Ectodermal cell (in vitro differentiated cells): ENCODE results near the gene SLC18A2.

Experiments used
- H3K27ac ChIP-seq: 2 replicates; pipeline ENCODE4 v1.7.0; 2013; ENCODE audit warnings: mild to moderate bottlenecking, low read depth, low read length; ENCODE audit not compliant: insufficient read depth, poor library complexity, severe bottlenecking
- H3K27me3 ChIP-seq: 2 replicates; pipeline ENCODE4 v1.7.0; 2013; ENCODE audit warnings: mild to moderate bottlenecking, low read length; ENCODE audit not compliant: insufficient read depth, control insufficient read depth, poor library complexity, severe bottlenecking
- H3K36me3 ChIP-seq: one replicate; pipeline ENCODE4 v1.7.0; 2013; ENCODE audit warnings: low read length; ENCODE audit not compliant: control insufficient read depth, insufficient read depth
- H3K4me1 ChIP-seq: one replicate; pipeline ENCODE4 v1.7.0; 2013; ENCODE audit warnings: low read length; ENCODE audit not compliant: control insufficient read depth, insufficient read depth
- H3K4me3 ChIP-seq: 2 replicates; pipeline ENCODE4 v1.7.0; 2013; ENCODE audit warnings: low read depth, low read length, control low read depth; ENCODE audit not compliant: insufficient read depth
- H3K9me3 ChIP-seq: 2 replicates; pipeline ENCODE4 v1.7.0; 2013; ENCODE audit warnings: mild to moderate bottlenecking, low read length, moderate library complexity; ENCODE audit not compliant: control insufficient read depth
- WGBS, 2 experiments: methylation state at CpG; one replicate each; pipeline ENCODE4 v1.1.7; 2013; ENCODE audit warnings: missing lambda C conversion rate in 2 of 2; 5-methylcytosine and 5-hydroxymethylcytosine counted together

Gene SLC18A2

DNA sequence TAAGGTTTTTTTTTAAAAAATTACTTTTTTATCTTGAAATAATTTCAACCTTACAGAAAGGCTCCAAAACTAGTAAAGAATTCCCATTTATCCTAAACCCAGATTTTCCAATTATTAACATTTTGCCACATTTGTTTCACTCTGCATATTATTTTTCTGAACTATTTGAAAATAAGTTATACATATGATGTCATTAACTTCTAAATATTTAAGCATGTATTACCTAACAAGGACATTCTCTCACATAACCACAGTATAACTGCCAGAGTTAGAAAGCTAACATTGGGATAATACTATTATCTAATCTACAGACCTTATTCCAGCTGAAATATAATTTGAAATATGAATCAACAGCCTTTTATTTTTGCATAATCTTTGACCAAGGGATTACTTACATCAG lies 65.8 kb downstream of the SLC18A2 start:
- Histone ChIP-seq H3K27ac (no peak overlapping the region), H3K4me1 (no peaks in the 10 kb centered on the region), H3K4me3 (no peak overlapping the region), H3K27me3 (no peaks in the 10 kb centered on the region), H3K36me3 (peaks cover 3% of the 10 kb centered on the region), H3K9me3 (no peaks in the 10 kb centered on the region)

DNA sequence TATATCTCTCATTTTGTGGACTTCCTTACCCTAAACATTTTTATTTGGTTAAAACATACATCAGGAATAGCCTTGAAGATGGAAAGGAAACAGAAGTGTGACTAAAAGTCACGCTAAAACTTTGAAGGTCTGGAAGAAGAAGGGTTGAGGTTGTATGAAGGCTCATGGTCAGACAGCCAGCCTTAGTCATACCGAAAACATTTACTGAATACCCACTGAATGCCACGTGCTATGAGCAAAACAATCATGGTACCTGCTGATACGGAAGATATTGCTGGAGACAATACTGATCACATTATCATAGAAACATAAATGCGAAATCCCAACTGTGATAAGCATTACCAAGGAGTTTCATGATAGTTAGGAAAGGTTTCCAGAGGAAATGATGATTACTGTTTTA lies 70.3 kb downstream of the SLC18A2 start:
- Histone ChIP-seq H3K27me3 (no peaks in the 10 kb centered on the region), H3K36me3 (no peaks in the 10 kb centered on the region), H3K27ac (no peak overlapping the region), H3K4me1 (no peaks in the 10 kb centered on the region), H3K9me3 (no peaks in the 10 kb centered on the region), H3K4me3 (no peak overlapping the region)
- WGBS, 2 experiments, result 93 to 94% methylated on average over 5 of the region's 5 CpGs

DNA sequence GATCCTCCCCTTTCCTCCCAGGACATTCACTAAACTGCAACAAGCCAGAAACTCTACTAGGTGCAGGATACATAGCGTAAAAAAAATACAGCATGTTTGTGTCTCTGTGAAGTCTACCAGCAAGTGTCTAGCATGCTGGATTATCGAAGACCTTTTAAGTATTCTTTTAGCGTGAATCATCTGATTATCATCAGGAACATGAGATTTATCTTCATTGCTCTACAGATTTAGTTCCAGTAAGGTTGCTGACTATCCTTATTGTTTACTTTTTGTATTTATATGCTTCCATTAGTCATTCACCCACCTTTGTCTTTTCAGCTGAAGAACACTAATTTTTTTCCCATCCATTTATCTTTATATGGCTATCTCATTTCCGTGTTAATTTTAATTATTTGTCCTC lies 71.5 kb downstream of the SLC18A2 start:
- Histone ChIP-seq H3K27me3 (no peaks in the 10 kb centered on the region), H3K4me3 (no peak overlapping the region), H3K27ac (no peak overlapping the region), H3K4me1 (no peaks in the 10 kb centered on the region), H3K36me3 (no peaks in the 10 kb centered on the region), H3K9me3 (no peaks in the 10 kb centered on the region)
- WGBS, 2 experiments, result 93 to 97% methylated on average over 4 of the region's 4 CpGs

DNA sequence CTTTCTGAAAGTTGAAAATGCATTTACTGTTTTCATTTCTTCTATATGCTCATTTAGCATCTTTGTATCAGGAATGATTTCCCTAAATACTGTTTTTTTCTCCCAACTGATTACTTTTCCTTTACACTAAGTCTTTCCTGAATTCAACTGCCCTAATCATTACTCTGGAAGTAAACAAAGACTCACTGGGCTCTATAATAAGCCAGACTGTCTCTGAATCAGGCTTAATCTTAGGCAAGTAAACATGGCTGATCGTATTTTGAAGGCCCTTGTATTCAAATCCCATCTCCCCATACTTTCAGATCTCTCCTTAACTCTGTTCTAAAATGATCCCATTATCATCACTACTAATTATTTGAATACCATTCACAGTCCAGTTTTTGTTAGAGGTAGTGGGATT lies 72.7 kb downstream of the SLC18A2 start:
- Histone ChIP-seq H3K27me3 (no peaks in the 10 kb centered on the region), H3K36me3 (no peaks in the 10 kb centered on the region), H3K4me1 (no peaks in the 10 kb centered on the region), H3K9me3 (no peaks in the 10 kb centered on the region), H3K4me3 (no peak overlapping the region), H3K27ac (no peak overlapping the region)
- WGBS, 2 experiments, result 97 to 100% methylated on average over 1 of the region's 1 CpG

DNA sequence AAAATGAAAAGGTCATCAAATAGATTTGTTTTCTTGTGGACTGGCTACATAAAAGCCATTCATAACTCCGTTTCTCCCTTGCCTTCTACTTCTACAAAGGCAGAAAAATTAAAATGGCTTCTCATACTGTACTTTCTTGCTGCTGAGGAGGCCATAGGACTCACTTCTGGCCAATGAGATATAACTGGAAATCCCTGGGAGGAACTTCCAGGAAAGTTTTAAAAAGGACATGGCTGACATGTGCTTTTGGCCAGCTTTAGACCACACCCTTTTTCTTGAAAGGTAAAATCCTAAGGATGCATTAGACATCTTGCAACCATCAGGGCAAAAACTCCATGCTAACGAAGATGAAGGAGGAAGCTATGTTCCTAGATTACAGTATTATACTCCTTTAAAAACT lies 75.8 kb downstream of the SLC18A2 start:
- H3K27me3 ChIP-seq, result no peaks in the 10 kb centered on the region
- H3K36me3 ChIP-seq, result no peaks in the 10 kb centered on the region
- no peaks in the 10 kb centered on the region for H3K4me1 ChIP-seq
- no peaks in the 10 kb centered on the region for H3K9me3 ChIP-seq
- WGBS, 2 experiments, result 86 to 96% methylated on average over 1 of the region's 2 CpGs
- H3K27ac ChIP-seq, result no peak overlapping the region
- H3K4me3 ChIP-seq, result no peak overlapping the region

DNA sequence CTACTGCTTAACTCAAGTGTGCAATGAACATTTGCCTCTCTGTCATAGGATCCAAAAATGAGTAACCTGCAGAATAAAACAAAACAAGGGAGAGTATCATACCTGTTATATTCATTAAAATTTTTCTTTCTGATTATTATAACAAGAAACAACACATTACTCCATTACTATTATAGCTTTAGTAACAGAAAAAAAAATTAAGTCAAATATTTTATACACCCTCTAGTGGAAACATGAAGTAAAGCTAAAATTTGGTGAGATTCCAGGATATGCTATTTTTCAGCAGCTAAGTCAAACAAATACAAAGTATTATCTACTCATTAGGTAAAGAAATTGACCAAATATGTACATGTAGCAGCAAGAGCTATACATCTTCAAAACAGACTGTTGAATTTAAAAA lies 78.0 kb downstream of the SLC18A2 start:
- no peaks in the 10 kb centered on the region for H3K27me3 ChIP-seq
- no peaks in the 10 kb centered on the region for H3K9me3 ChIP-seq
- no peaks in the 10 kb centered on the region for H3K4me1 ChIP-seq
- no peak overlapping the region for H3K4me3 ChIP-seq
- H3K27ac ChIP-seq, result no peak overlapping the region
- no peaks in the 10 kb centered on the region for H3K36me3 ChIP-seq

DNA sequence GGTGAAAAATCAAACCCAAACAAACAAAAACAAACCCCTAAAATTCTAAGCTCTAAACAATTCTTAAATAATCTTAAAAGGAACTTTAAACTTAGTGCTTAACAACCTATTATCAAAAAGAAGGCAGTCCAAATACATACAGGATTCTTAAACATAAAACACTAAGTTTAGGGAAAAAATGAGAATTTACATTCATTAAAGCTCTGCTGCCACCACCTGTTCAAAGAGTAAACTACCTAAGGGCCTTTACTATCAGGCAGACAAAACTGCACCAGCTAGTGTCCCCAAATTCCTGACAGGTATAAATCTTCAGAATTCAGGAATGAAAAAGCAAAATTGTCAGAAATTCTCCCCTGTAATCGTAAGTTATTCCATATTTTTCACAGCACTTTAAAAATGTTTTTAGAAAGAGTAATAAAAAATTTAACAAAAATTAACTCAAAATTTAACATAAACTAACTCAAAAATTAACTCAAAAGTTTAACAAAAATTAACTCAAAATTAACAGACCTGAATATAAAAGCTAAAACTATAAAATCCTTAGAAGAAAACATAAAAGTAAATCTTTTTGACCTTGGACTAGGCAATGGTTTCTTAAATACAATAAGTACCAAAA lies 79.2 kb downstream of the SLC18A2 start:
- Histone ChIP-seq H3K4me1 (no peaks in the 10 kb centered on the region), H3K36me3 (no peaks in the 10 kb centered on the region), H3K9me3 (no peaks in the 10 kb centered on the region), H3K27me3 (no peaks in the 10 kb centered on the region), H3K4me3 (no peak overlapping the region), H3K27ac (no peak overlapping the region)
- 40% methylated on average over 1 of the region's 1 CpG; no CpG with 5 or more reads in 1 of the 2 experiments for WGBS, 2 experiments

DNA sequence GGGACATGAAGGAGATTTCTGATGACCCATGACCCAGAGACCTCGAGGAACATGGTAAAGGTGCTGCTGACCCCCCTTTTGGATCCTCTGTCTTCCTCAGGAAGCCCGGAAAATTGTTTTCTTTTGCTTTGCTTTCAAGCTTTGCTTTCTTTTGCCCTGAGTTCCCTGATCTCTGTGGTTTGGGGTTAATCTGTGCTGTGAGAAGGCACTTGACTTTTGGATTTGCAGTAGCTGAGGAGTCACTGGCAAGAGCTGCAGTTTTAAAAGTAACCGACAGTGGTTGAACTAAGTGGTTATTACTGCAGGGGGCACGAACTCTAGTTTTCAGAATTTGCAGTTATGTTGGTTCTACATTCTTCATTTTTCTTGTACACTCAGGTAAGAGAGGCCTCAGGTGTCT lies 81.3 kb downstream of the SLC18A2 start:
- H3K4me3 ChIP-seq, result no peak overlapping the region
- H3K36me3 ChIP-seq, result no peaks in the 10 kb centered on the region
- H3K9me3 ChIP-seq, result no peaks in the 10 kb centered on the region
- no peaks in the 10 kb centered on the region for H3K27me3 ChIP-seq
- no peak overlapping the region for H3K27ac ChIP-seq
- WGBS, 2 experiments, result 88 to 94% methylated on average over 4 of the region's 4 CpGs
- no peaks in the 10 kb centered on the region for H3K4me1 ChIP-seq

DNA sequence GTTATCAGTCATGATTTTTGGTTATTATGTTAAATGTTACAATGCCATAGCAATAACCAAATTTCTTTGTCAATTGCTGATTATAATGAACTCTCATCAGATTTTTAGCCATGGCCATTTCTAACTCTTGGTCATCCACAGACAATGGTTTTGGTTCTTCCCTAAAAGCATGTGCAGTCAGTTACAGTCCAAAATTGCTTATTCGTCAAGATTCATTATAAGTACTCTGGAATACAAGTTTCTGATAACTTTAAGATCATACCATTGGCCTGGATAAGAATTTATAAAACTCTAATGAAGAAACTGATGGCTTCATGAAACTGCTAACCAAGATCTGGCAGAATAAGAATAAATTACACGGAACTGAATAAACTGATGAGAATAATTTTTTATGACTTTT lies 83.5 kb downstream of the SLC18A2 start:
- no peaks in the 10 kb centered on the region for H3K4me1 ChIP-seq
- H3K9me3 ChIP-seq, result no peaks in the 10 kb centered on the region
- no peaks in the 10 kb centered on the region for H3K36me3 ChIP-seq
- H3K4me3 ChIP-seq, result no peak overlapping the region
- no peaks in the 10 kb centered on the region for H3K27me3 ChIP-seq
- H3K27ac ChIP-seq, result no peak overlapping the region
- 94 to 95% methylated on average over 2 of the region's 2 CpGs for WGBS, 2 experiments

DNA sequence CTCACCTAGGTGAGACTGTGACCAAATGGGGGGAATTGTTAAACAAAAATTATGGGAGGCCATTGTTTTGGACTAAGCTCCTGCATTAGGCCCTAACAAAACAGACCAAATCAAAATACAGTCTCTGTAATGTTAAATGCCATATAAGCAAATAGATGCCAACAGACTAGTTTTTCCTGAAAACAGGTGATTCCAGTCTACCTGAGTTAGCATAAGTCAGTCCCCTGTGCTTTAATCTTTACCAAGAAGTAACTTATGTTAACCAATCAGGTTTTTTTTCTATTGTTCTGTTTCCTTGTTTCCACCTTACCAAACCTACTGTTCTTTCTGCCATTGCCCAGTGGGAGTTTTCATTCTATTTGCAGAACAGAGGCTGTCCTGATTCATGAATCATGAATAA lies 86.3 kb downstream of the SLC18A2 start:
- Histone ChIP-seq H3K9me3 (no peaks in the 10 kb centered on the region), H3K27me3 (no peaks in the 10 kb centered on the region), H3K27ac (no peak overlapping the region), H3K4me1 (no peaks in the 10 kb centered on the region), H3K4me3 (no peak overlapping the region), H3K36me3 (no peaks in the 10 kb centered on the region)
